Adrenal gland (tissue), 12 donors: ENCODE measurements around the gene THRAP3. TPM values are rescaled to one million over a fixed set of nuclear protein-coding genes. Genes with fewer than 3 reads are reported as not detected.
A peak's percentile ranks its signal among the peaks of the same experiment; 100 is the strongest.

Experiments
- DNase-seq, 7 donors: peaks; one replicate each; pipeline ENCODE4 v3.0.0-alpha.2; 2019 to 2020
- H3K27ac ChIP-seq, 5 donors: fragments of 200-600 bp; sonication (generic) in 4 of 5; 1 replicate in 3 of 5; 2 replicates in 2 of 5; pipeline versions ENCODE4 v1.5.1 to v1.8.0; 2016 to 2020; ENCODE audit warnings: mild to moderate bottlenecking in 1 of 5
- H3K27me3 ChIP-seq: fragments of 200-600 bp; 2 replicates; pipeline ENCODE4 v1.8.0; 2021
- H3K36me3 ChIP-seq, 2 donors: fragments of 200-600 bp; replicated peaks in 1 of 2; 1 replicate in 1 of 2; 2 replicates in 1 of 2; pipeline versions ENCODE4 v1.5.1 to v1.8.0; 2018 to 2022
- H3K4me1 ChIP-seq, 2 donors: fragments of 200-600 bp; replicated peaks in 1 of 2; 1 replicate in 1 of 2; 2 replicates in 1 of 2; pipeline versions ENCODE4 v1.5.1 to v1.8.0; 2018 to 2021
- H3K4me3 ChIP-seq, 4 donors: fragments of 200-600 bp; sonication (generic) in 3 of 4; one replicate each; pipeline ENCODE4 v1.5.1; 2016 to 2018
- H3K9me3 ChIP-seq, 3 donors: fragments of 200-600 bp; sonication (generic) in 1 of 3; replicated peaks in 1 of 3; 1 replicate in 2 of 3; 2 replicates in 1 of 3; pipeline versions ENCODE4 v1.5.1 to v1.8.0; 2016 to 2021
- CTCF ChIP-seq, 6 experiments: fragments of 450-650 bp in 4 of 6; fragments of 200-600 bp in 2 of 6; sonication (generic) in 1 of 6; IDR thresholded peaks; 1 replicate in 5 of 6; 2 replicates in 1 of 6; pipeline versions ENCODE4 v1.5.1 to v1.8.0; 2016 to 2021; ENCODE audit warnings: antibody characterized with exemption in 6 of 6, mild to moderate bottlenecking in 2 of 6, moderate library complexity in 1 of 6
- POLR2A ChIP-seq, 2 donors: fragments of 450-650 bp; IDR thresholded peaks; one replicate each; pipeline ENCODE4 v1.6.1; 2017; ENCODE audit warnings: antibody characterized with exemption in 2 of 2, mild to moderate bottlenecking in 2 of 2, moderate library complexity in 1 of 2
- whole genome bisulfite sequencing, 4 donors: extraction: QIAGEN DNeasy Blood & Tissue Kit in 2 of 4; methylation state at CpG; one replicate each; pipeline versions ENCODE4 v1.1.5 to v1.1.7; 2013 to 2017; 5-methylcytosine and 5-hydroxymethylcytosine counted together
- intact Hi-C, 2 donors: fragments of 100-400 bp; cut with DNase I; formaldehyde crosslinking; loops; one replicate each; pipeline versions ENCODE4 v1.14.1 to v1.15.0; 2022 to 2023
- polyA plus RNA-seq, 3 donors: library from polyadenylated mRNA; stranded (reverse); fragments of 200-250 nt in 2 of 3; fragments of 350-450 nt in 1 of 3; fragmentation: Illumina TruSeq in 1 of 3; extraction: RNeasy Lipid Tissue Mini Kit (QIAGEN cat#74804) in 1 of 3; gene quantifications; one replicate each; pipeline ENCODE4 v1.2.3, GENCODE V29; 2013 to 2014
- total RNA-seq, 9 donors: library from RNA; depleted of rRNA in 4 of 9; stranded (reverse); fragments of >200 nt in 4 of 9; fragments of 120-200 nt in 1 of 9; fragmentation: NEBNext Ultra II Directional in 1 of 9; extraction: Animal tissue kit (Norgen Biotek cat#: 25700) in 1 of 9; gene quantifications; one replicate each; pipeline versions ENCODE4 v1.1.0 to v1.2.4, GENCODE V29; 2013 to 2023
- donor health status: healthy with polysubstance abuse.
- donor health status: Bipolar disorder and iron deficiency.
- donor health status: DM: yes; HTN: yes; CAD: no.
- donor health status: DM: no; HTN: no; CAD: no.
- donor health status: DM: no; HTN: no; CAD: no.
- donor health status: DM: yes; HTN: yes; CAD: no.

The THRAP3 gene
- total and polyA plus RNA-seq, 12 donors: 34.4 to 120 (median 83.2) TPM

DNA sequence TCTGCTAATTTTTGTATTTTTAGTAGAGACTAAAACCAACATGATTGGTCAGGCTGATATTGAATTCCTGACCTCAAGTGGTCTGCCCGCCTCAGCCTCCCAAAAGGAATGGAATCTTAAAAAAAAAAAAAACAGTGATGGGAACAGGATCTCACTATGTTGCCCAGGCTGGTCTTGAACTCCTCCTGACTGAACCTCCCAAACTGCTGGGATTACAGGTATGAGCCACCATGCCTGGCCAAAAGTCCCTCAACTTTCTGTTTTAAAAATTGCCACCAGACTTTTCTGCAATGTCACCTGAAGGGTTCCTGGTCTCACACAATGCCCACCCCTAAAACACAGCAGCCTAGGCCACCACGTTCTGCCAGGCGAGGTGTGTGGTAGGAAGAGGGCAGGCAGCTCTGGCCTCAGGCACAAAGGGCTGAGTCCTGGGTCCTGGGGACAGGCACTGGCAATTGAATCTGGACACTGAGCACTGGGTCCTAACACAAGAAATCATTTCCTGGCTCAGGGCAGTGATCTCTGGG is 21.2 kb upstream of the THRAP3 start:
- no peaks in the 10 kb centered on the region for H3K9me3 ChIP-seq
- intact Hi-C loops: no loop called here
- no peak for DNase-seq
- no peaks in the 10 kb centered on the region for H3K36me3 ChIP-seq
- H3K4me3 ChIP-seq: no peak overlapping the region
- H3K27ac ChIP-seq: peak overlapping the region; percentile 45 to 89 (median 77)
- H3K27me3 ChIP-seq: no peaks in the 10 kb centered on the region
- TF ChIP-seq POLR2A (IDR thresholded peaks at IDR 0.05) (no peak), CTCF (IDR thresholded peaks at IDR 0.05) (no peak)
- peaks cover 18 to 24% of the 10 kb centered on the region in 2 donors for H3K4me1 ChIP-seq
- 77 to 89% (median 81%) methylated on average over 3 of the region's 3 CpGs for WGBS, 4 donors

GRCh38 chr1:36203554-36204346 is 20.5 kb upstream of the THRAP3 start:
- H3K27ac ChIP-seq: peak overlapping the region; percentile 45 to 89 (median 77)
- H3K4me3 ChIP-seq: peak overlapping the region in 1 of 4 donors; percentile 7
- intact Hi-C loops: no loop called here

GRCh38 chr1:36204347-36204909 is 19.8 kb upstream of the THRAP3 start:
- no peak for TF ChIP-seq CTCF (IDR thresholded peaks at IDR 0.05)
- no peaks in the 10 kb centered on the region for H3K9me3 ChIP-seq
- intact Hi-C loops: no loop called here
- 74 to 81% (median 75%) methylated on average over 4 to 6 of the region's 6 CpGs for WGBS, 4 donors
- peak overlapping the region in 1 of 4 donors; percentile 7 for H3K4me3 ChIP-seq
- no peaks in the 10 kb centered on the region for H3K36me3 ChIP-seq
- H3K4me1 ChIP-seq: peaks cover 18 to 24% of the 10 kb centered on the region in 2 donors
- peak overlapping the region in 4 of 5 donors; percentile 77 to 89 (median 78) for H3K27ac ChIP-seq
- H3K27me3 ChIP-seq: no peaks in the 10 kb centered on the region
- peak; percentile 55 to 81 (median 71) for DNase-seq

More at GRCh38 chr1:36203554-36204346, 20.5 kb upstream of the THRAP3 start:
- Histone ChIP-seq H3K27me3 (no peaks in the 10 kb centered on the region), H3K36me3 (no peaks in the 10 kb centered on the region), H3K4me1 (peaks cover 18 to 24% of the 10 kb centered on the region in 2 donors), H3K9me3 (no peaks in the 10 kb centered on the region)
- 17 to 25% (median 22%) methylated on average over 8 to 10 of the region's 10 CpGs for WGBS, 4 donors
- DNase-seq: peak; percentile 67 to 93 (median 91)
- TF ChIP-seq POLR2A (IDR thresholded peaks at IDR 0.05) (peak in 1 of 2 donors; percentile 54), CTCF (IDR thresholded peaks at IDR 0.05) (no peak)

- Histone ChIP-seq H3K27ac (no peak overlapping the region), H3K4me1 (peaks cover 18 to 24% of the 10 kb centered on the region in 2 donors), H3K36me3 (no peaks in the 10 kb centered on the region), H3K9me3 (no peaks in the 10 kb centered on the region), H3K27me3 (no peaks in the 10 kb centered on the region), H3K4me3 (no peak overlapping the region)
- no peak for DNase-seq
- no peak for TF ChIP-seq POLR2A (IDR thresholded peaks at IDR 0.05)
- no peak for TF ChIP-seq CTCF (IDR thresholded peaks at IDR 0.05)
- intact Hi-C loops: no loop called here
- 92 to 96% (median 93%) methylated on average over 3 of the region's 3 CpGs for WGBS, 4 donors
Observed at GRCh38 chr1:36206323-36206858, 17.9 kb upstream of the THRAP3 start.
